ENCODE results near the gene ADAMTS6.

- TF ChIP-seq JUN (IDR thresholded peaks at IDR 0.05), result no peak
- TF ChIP-seq ZFP36 (IDR thresholded peaks at IDR 0.05; ENCODE audit: borderline replicate concordance, partially characterized antibody), result no peak
- TF ChIP-seq, protein P1, sequence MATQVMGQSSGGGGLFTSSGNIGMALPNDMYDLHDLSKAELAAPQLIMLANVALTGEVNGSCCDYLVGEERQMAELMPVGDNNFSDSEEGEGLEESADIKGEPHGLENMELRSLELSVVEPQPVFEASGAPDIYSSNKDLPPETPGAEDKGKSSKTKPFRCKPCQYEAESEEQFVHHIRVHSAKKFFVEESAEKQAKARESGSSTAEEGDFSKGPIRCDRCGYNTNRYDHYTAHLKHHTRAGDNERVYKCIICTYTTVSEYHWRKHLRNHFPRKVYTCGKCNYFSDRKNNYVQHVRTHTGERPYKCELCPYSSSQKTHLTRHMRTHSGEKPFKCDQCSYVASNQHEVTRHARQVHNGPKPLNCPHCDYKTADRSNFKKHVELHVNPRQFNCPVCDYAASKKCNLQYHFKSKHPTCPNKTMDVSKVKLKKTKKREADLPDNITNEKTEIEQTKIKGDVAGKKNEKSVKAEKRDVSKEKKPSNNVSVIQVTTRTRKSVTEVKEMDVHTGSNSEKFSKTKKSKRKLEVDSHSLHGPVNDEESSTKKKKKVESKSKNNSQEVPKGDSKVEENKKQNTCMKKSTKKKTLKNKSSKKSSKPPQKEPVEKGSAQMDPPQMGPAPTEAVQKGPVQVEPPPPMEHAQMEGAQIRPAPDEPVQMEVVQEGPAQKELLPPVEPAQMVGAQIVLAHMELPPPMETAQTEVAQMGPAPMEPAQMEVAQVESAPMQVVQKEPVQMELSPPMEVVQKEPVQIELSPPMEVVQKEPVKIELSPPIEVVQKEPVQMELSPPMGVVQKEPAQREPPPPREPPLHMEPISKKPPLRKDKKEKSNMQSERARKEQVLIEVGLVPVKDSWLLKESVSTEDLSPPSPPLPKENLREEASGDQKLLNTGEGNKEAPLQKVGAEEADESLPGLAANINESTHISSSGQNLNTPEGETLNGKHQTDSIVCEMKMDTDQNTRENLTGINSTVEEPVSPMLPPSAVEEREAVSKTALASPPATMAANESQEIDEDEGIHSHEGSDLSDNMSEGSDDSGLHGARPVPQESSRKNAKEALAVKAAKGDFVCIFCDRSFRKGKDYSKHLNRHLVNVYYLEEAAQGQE (IDR thresholded peaks at IDR 0.05), result no peak
- no peak for TF ChIP-seq CBX2 (IDR thresholded peaks at IDR 0.05; ENCODE audit: borderline replicate concordance, low read depth)
These were observed 283.1 kb downstream of the ADAMTS6 start for GRCh38 chr5:65198456-65199120.
